HepG2 (cell line): Measurements from ENCODE around the gene SPNS2. TPM values are rescaled to one million over a fixed set of nuclear protein-coding genes. Genes with fewer than 3 reads are reported as not detected.
A peak's percentile ranks its signal among the peaks of the same experiment; 100 is the strongest.

Experiments used
- ATAC-seq: fragments of 200-7000 bp; cut with Tn5 transposase; 3 replicates; pipeline ENCODE4 v1.9.1; 2020; ENCODE audit warnings: mild to moderate bottlenecking, moderate library complexity
- BruUV-seq: library from RNA; stranded (reverse); fragments of 400-500 nt; replicated peaks from 2 replicates; lab custom pipeline; 2021; lab: Mats Ljungman, UMichigan
- CTCF ChIA-PET: fragments of 300-600 bp; formaldehyde crosslinking; extraction: SDS; loops from one replicate; lab custom pipeline; 2021; ENCODE audit warnings: low total read pairs, inconsistent platforms, low intra/inter-chr PET ratio; lab: Yijun Ruan, JAX
- POLR2A ChIA-PET: fragments of 350-600 bp; sonication (Branson Sonifier 250); formaldehyde crosslinking; loops from one replicate; lab custom pipeline; 2020; ENCODE audit warnings: antibody characterized with exemption, inconsistent platforms; lab: Yijun Ruan, JAX
- DNase-seq: peaks from one replicate; pipeline ENCODE4 v3.0.0-alpha.2; 2015; ENCODE audit warnings: low spot score
- FAIRE-seq: peaks from 3 replicates; lab custom pipeline; 2011; peaks lifted over from hg19 to GRCh38; lab: Jason Lieb, UNC
- H2AFZ ChIP-seq: one replicate; pipeline ENCODE4 v1.6.1; 2011; ENCODE audit warnings: low read length, inconsistent platforms
- H3K27ac ChIP-seq: fragments of 300-600 bp; 3 replicates; pipeline ENCODE4 v1.8.0; 2011; ENCODE audit warnings: mixed run types, mild to moderate bottlenecking, mixed read lengths, low read length, inconsistent platforms; ENCODE audit not compliant: insufficient read depth; ENCODE audit errors: extremely low read length
- H3K27me3 ChIP-seq, 2 experiments: fragments of 200-600 bp in 1 of 2; 2 replicates in 1 of 2; 3 replicates in 1 of 2; pipeline versions ENCODE4 v1.6.0 to v1.8.0; 2011; ENCODE audit warnings: low read length in 2 of 2, mild to moderate bottlenecking in 2 of 2, moderate library complexity in 2 of 2, inconsistent platforms in 1 of 2; ENCODE audit not compliant: insufficient read depth in 2 of 2, control insufficient read depth in 1 of 2
- H3K36me3 ChIP-seq, 2 experiments: fragments of 200-600 bp in 1 of 2; replicated peaks in 1 of 2; 2 replicates in 1 of 2; 3 replicates in 1 of 2; pipeline versions ENCODE4 v1.5.1 to v1.8.0; 2011; ENCODE audit warnings: low read length in 2 of 2, inconsistent platforms in 1 of 2; ENCODE audit not compliant: insufficient read depth in 2 of 2, control insufficient read depth in 1 of 2
- H3K4me1 ChIP-seq: 2 replicates; pipeline ENCODE4 v1.5.1; 2012; ENCODE audit warnings: low read length, inconsistent platforms; ENCODE audit not compliant: insufficient read depth
- H3K4me2 ChIP-seq: 2 replicates; pipeline ENCODE4 v1.6.0; 2011; ENCODE audit warnings: low read depth, low read length, inconsistent platforms
- H3K4me3 ChIP-seq, 3 experiments: fragments of 200-600 bp in 1 of 3; sonication (generic), shearing (Covaris generic) in 1 of 3; replicated peaks in 1 of 3; 2 replicates each; pipeline ENCODE4 v1.5.1; 2011 to 2016; ENCODE audit warnings: low read length in 3 of 3, inconsistent platforms in 2 of 3, low read depth in 2 of 3, mild to moderate bottlenecking in 2 of 3, control low read depth in 1 of 3, mixed read lengths in 1 of 3; ENCODE audit not compliant: insufficient read depth in 1 of 3
- H3K79me2 ChIP-seq: one replicate; pipeline ENCODE4 v1.6.1; 2011; ENCODE audit warnings: low read length, inconsistent platforms; ENCODE audit not compliant: insufficient read depth
- H3K9ac ChIP-seq: 2 replicates; pipeline ENCODE4 v1.6.0; 2011; ENCODE audit warnings: mild to moderate bottlenecking, low read depth, low read length, inconsistent platforms; ENCODE audit not compliant: insufficient read depth
- H3K9me3 ChIP-seq: 2 replicates; pipeline ENCODE4 v1.5.1; 2012; ENCODE audit warnings: mild to moderate bottlenecking, low read length
- H4K20me1 ChIP-seq: 2 replicates; pipeline ENCODE4 v1.6.0; 2011; ENCODE audit warnings: inconsistent platforms, mild to moderate bottlenecking, low read length, moderate library complexity; ENCODE audit not compliant: insufficient read depth
- ARNTL ChIP-seq: sonication (generic); formaldehyde crosslinking; IDR thresholded peaks from 2 replicates; pipeline ENCODE4 v1.4.0; 2020; ENCODE audit warnings: mild to moderate bottlenecking, missing genetic modification reagents
- BCL3 ChIP-seq: sonication (generic); formaldehyde crosslinking; IDR thresholded peaks from 2 replicates; pipeline ENCODE4 v1.5.1; 2020; ENCODE audit warnings: mild to moderate bottlenecking, missing genetic modification reagents, moderate library complexity
- GZF1 ChIP-seq: sonication (generic); formaldehyde crosslinking; IDR thresholded peaks from 2 replicates; pipeline ENCODE4 v1.5.1; 2020; ENCODE audit warnings: mild to moderate bottlenecking, missing genetic modification reagents
- KDM3A ChIP-seq: IDR thresholded peaks from 2 replicates; pipeline ENCODE4 v1.6.1; 2018; ENCODE audit warnings: low read depth, missing compliant biosample characterization
- MZF1 ChIP-seq: sonication (generic); formaldehyde crosslinking; IDR thresholded peaks from 2 replicates; pipeline ENCODE4 v1.8.1; 2023; ENCODE audit warnings: mild to moderate bottlenecking, missing genetic modification reagents, borderline replicate concordance
- NR0B2 ChIP-seq: sonication (generic); formaldehyde crosslinking; IDR thresholded peaks from 2 replicates; pipeline ENCODE4 v1.4.0; 2020; ENCODE audit warnings: mild to moderate bottlenecking, missing genetic modification reagents
- SAFB2 ChIP-seq: sonication (generic); formaldehyde crosslinking; IDR thresholded peaks from 2 replicates; pipeline ENCODE4 v1.5.1; 2020; ENCODE audit warnings: missing genetic modification reagents, low read depth, mild to moderate bottlenecking, borderline replicate concordance
- SOX5 ChIP-seq: IDR thresholded peaks from 2 replicates; pipeline ENCODE4 v1.6.1; 2016; ENCODE audit warnings: borderline replicate concordance
- TBL1XR1 ChIP-seq: fragments of 150-350 bp; IDR thresholded peaks from 2 replicates; pipeline ENCODE4 v1.6.1; 2014; ENCODE audit warnings: borderline replicate concordance, low read length; ENCODE audit not compliant: partially characterized antibody
- ZEB1 ChIP-seq: IDR thresholded peaks from 2 replicates; pipeline ENCODE4 v1.6.1; 2012; ENCODE audit warnings: mild to moderate bottlenecking, low read depth, inconsistent platforms; ENCODE audit not compliant: insufficient replicate concordance
- ZNF263 ChIP-seq: sonication (generic); formaldehyde crosslinking; IDR thresholded peaks from 2 replicates; pipeline ENCODE4 v1.4.0; 2020; ENCODE audit warnings: missing genetic modification reagents
- ZNF280B ChIP-seq: sonication (generic); formaldehyde crosslinking; IDR thresholded peaks from 2 replicates; pipeline ENCODE4 v1.5.0; 2020; ENCODE audit warnings: missing genetic modification reagents, mild to moderate bottlenecking, borderline replicate concordance
- ZNF446 ChIP-seq: sonication (generic); formaldehyde crosslinking; IDR thresholded peaks from 2 replicates; pipeline ENCODE4 v1.5.0; 2020; ENCODE audit warnings: mild to moderate bottlenecking, missing genetic modification reagents
- ZNF451 ChIP-seq: sonication (generic); formaldehyde crosslinking; IDR thresholded peaks from 2 replicates; pipeline ENCODE4 v1.5.0; 2020; ENCODE audit warnings: mild to moderate bottlenecking, missing genetic modification reagents
- ZNF639 ChIP-seq: conservative IDR thresholded peaks from 2 replicates; pipeline ENCODE4 v1.6.1; 2018; ENCODE audit warnings: missing genetic modification reagents
- ZNF652 ChIP-seq: IDR thresholded peaks from 2 replicates; pipeline ENCODE4 v1.6.1; 2016; ENCODE audit warnings: low read depth, borderline replicate concordance
- ZNF703 ChIP-seq: sonication (generic); formaldehyde crosslinking; IDR thresholded peaks from 2 replicates; pipeline ENCODE4 v1.5.1; 2020; ENCODE audit warnings: missing genetic modification reagents, mild to moderate bottlenecking, moderate library complexity, borderline replicate concordance
- WGBS: methylation state at CpG from one replicate; pipeline ENCODE4 v1.1.6; 2017; ENCODE audit warnings: low lambda C conversion rate; 5-methylcytosine and 5-hydroxymethylcytosine counted together
- in situ Hi-C: cut with HindIII; loops from 2 replicates; pipeline ENCODE4 v1.10.0; 2017; ENCODE audit warnings: low pct_unique_long_range_greater_than_20kb; ENCODE audit not compliant: extremely low pct_ligation_motif_present
- intact Hi-C: fragments of 100-400 bp; cut with micrococcal nuclease; formaldehyde crosslinking; loops from one replicate; pipeline ENCODE4 v1.10.0; 2022; ENCODE audit not compliant: unreplicated experiment
- polyA plus RNA-seq, 8 experiments: library from polyadenylated mRNA; depleted of rRNA in 3 of 8; stranded (reverse) in 7 of 8; unstranded in 1 of 8; fragments of >200 nt; fragmentation: Illumina TruSeq in 4 of 8; extraction: Trizol in 4 of 8; gene quantifications; 2 replicates each; pipeline versions ENCODE4 v1.2.1 to v1.2.3, GENCODE V29; 2011 to 2016; ENCODE audit warnings: low read depth in 4 of 8, missing spikeins in 1 of 8, mixed read lengths in 1 of 8; ENCODE audit not compliant: insufficient read depth in 1 of 8
- total RNA-seq, 5 experiments: library from RNA; depleted of rRNA; stranded (reverse); fragments of >200 nt; fragmentation: Illumina TruSeq; extraction: Trizol; gene quantifications; 2 replicates each; pipeline ENCODE4 v1.2.3, GENCODE V29; 2016; ENCODE audit warnings: low read depth in 1 of 5

The SPNS2 gene
- total and polyA plus RNA-seq, 2 of the 13 experiments (the other 11 are each of a cell fraction or from before 2014, with no cell fraction given) = 0.01 TPM; not detected in 1

GRCh38 chr17:4554441-4554996 is 55.8 kb downstream of the SPNS2 start (continued):
- TF ChIP-seq ZNF280B (no peak), KDM3A (CRISPR knock-in tag) (no peak), SAFB2 (0 out of 2 replicates have a peak, but pooled peaks have one; percentile 5), SOX5 (CRISPR knock-in tag) (no peak), ZNF446 (CRISPR knock-in tag) (no peak), ARNTL (CRISPR knock-in tag) (no peak), BCL3 (CRISPR knock-in tag) (no peak)
- TF ChIP-seq, all 625 proteins: peak for 7

GRCh38 chr17:4554997-4555799 is 56.5 kb downstream of the SPNS2 start, which contains the start of gene MYBBP1A:
Gene MYBBP1A (minus strand): TSS chr17:4555384. CDS start chr17:4555324, 60 bp downstream.
- intact Hi-C loops = no loop called here
- DNase-seq = peak; percentile 92
- ChIA-PET CTCF (no interaction called here), POLR2A (interaction anchor here (0.5 to 3.2 kb wide), 11 partner anchors 11 to 361 kb away, joined by 3 to 21 read pairs (median 5); partner anchors contain the start of genes SMTNL2 and SPNS2)
- peak within 1 kb of the TSS; percentile 78 for H3K9ac ChIP-seq
- WGBS = 0% methylated on average over 40 of the region's 69 CpGs
- peak within 1 kb of the TSS; percentile 80 for H2AFZ ChIP-seq
- peak within 1 kb of the TSS; percentile 99 for H3K4me2 ChIP-seq
- ATAC-seq = peak; percentile 91
- peaks cover 17 to 33% of the 10 kb centered on the region in 2 experiments; a peak in 4 of 5 replicates for H3K36me3 ChIP-seq
- FAIRE-seq = peak; percentile 73
- no peaks in the 10 kb centered on the region for H3K9me3 ChIP-seq
- H3K27me3 ChIP-seq = no peaks in the 10 kb centered on the region
- H3K27ac ChIP-seq = peak within 1 kb of the TSS; percentile 69
- in situ Hi-C loops = loop anchor here (10.0 kb wide), 1 partner anchor 340 kb away; the partner anchor contains the start of gene C17orf107
- peak within 1 kb of the TSS; percentile 56 to 95 (median 87) for H3K4me3 ChIP-seq
- H4K20me1 ChIP-seq = no peaks in the 10 kb centered on the region
- H3K4me1 ChIP-seq = peaks cover 43% of the 10 kb centered on the region
- TSS peak; percentile 47 for BruUV-seq
- peaks cover 16% of the 10 kb centered on the region for H3K79me2 ChIP-seq
- TF ChIP-seq ZNF639 (CRISPR knock-in tag) (no peak; the same call in 1 of the 2 replicates), MZF1 (no peak), ZNF263 (peak; percentile 57), GZF1 (CRISPR knock-in tag) (0 out of 2 replicates have a peak, but pooled peaks have one; percentile 22), ZNF451 (CRISPR knock-in tag) (no peak), ZNF703 (CRISPR knock-in tag) (no peak), NR0B2 (CRISPR knock-in tag) (peak; percentile 98), TBL1XR1 (no peak), ZNF652 (CRISPR knock-in tag) (no peak), ZEB1 (no peak)
